Pancreas (tissue), 10 donors: ENCODE results near the gene TOR4A. TPM values are rescaled to one million over a fixed set of nuclear protein-coding genes. Genes with fewer than 3 reads are reported as not detected.

ENCODE experiments used
- ATAC-seq, 4 donors: fragments of 200-7000 bp; cut with Tn5 transposase; one replicate each; pipeline versions ENCODE4 v1.8.0 to v1.9.1; 2020; ENCODE audit warnings: mild to moderate bottlenecking in 4 of 4, moderate library complexity in 4 of 4
- DNase-seq, 6 donors: peaks; one replicate each; pipeline ENCODE4 v3.0.0-alpha.2; 2020
- FAIRE-seq: peaks from 2 replicates; lab custom pipeline; 2012; peaks lifted over from hg19 to GRCh38; lab: Jason Lieb, UNC
- H3K27ac ChIP-seq, 4 donors: fragments of 200-600 bp; sonication (generic); 1 replicate in 3 of 4; 2 replicates in 1 of 4; pipeline versions ENCODE4 v1.5.0 to v1.8.0; 2020
- H3K27me3 ChIP-seq, 4 donors: fragments of 200-600 bp; one replicate each; pipeline ENCODE4 v1.8.0; 2021
- H3K36me3 ChIP-seq, 3 donors: fragments of 200-600 bp; sonication (generic) in 1 of 3; one replicate each; pipeline versions ENCODE4 v1.5.0 to v1.8.0; 2020 to 2021
- H3K4me1 ChIP-seq, 3 donors: fragments of 200-600 bp; one replicate each; pipeline ENCODE4 v1.8.0; 2021
- H3K4me3 ChIP-seq, 4 donors: fragments of 200-600 bp; sonication (generic) in 2 of 4; one replicate each; pipeline versions ENCODE4 v1.5.0 to v1.8.0; 2020 to 2021
- H3K9me3 ChIP-seq, 4 donors: fragments of 200-600 bp; one replicate each; pipeline ENCODE4 v1.8.0; 2021
- CTCF ChIP-seq, 4 donors: fragments of 200-600 bp; sonication (generic) in 3 of 4; IDR thresholded peaks; one replicate each; pipeline versions ENCODE4 v1.5.0 to v1.8.0; 2021; ENCODE audit warnings: antibody characterized with exemption in 4 of 4
- WGBS, 2 donors: extraction: QIAGEN DNeasy Blood & Tissue Kit; methylation state at CpG; one replicate each; pipeline ENCODE4 v1.1.7; 2013; 5-methylcytosine and 5-hydroxymethylcytosine counted together
- intact Hi-C, 3 donors: fragments of 100-400 bp; cut with DNase I; formaldehyde crosslinking; loops; one replicate each; pipeline versions ENCODE4 v1.11.1 to v1.14.2; 2022
- polyA plus RNA-seq, 2 donors: library from polyadenylated mRNA; stranded (reverse); fragments of 200-250 nt; gene quantifications; one replicate each; pipeline ENCODE4 v1.2.3, GENCODE V29; 2013
- total RNA-seq, 6 donors: library from RNA; stranded (reverse); fragmentation: NEBNext Ultra II Directional in 4 of 6; extraction: Animal tissue kit (Norgen Biotek cat#: 25700) in 4 of 6; gene quantifications; one replicate each; pipeline versions ENCODE4 v1.2.1 to v1.2.4, GENCODE V29; 2021 to 2023
- donor health status: healthy with polysubstance abuse.
- donor health status: DM: no; HTN: no; CAD: no; lungs with moderate emphysema.
- donor health status: DM: no; HTN: no; CAD: no.
- donor health status: control.
- donor health status: control.
- donor health status: Bipolar disorder and iron deficiency.
- donor health status: DM: yes; HTN: yes; CAD: no.
- donor health status: DM: no; HTN: no; CAD: no.
- donor health status: DM: no; HTN: no; CAD: no.
- donor health status: DM: yes; HTN: yes; CAD: no.

TOR4A gene
- total and polyA plus RNA-seq, 8 donors, result 1.4 to 6.8 (median 4.2) TPM

GRCh38 chr9:137307255-137308056, 29.9 kb downstream of the TOR4A start:
- Histone ChIP-seq H3K4me3 (peak overlapping the region; percentile 3 to 62 (median 56)), H3K4me1 (peaks cover 61 to 67% (median 67%) of the 10 kb centered on the region in 3 donors), H3K9me3 (no peaks in the 10 kb centered on the region), H3K27ac (peak overlapping the region; percentile 91 to 95 (median 94)), H3K36me3 (no peaks in the 10 kb centered on the region), H3K27me3 (no peaks in the 10 kb centered on the region)
- ATAC-seq (peak in 3 of 4 donors; percentile 6 to 14 (median 6)), DNase-seq (peak; percentile 79 to 94 (median 84)), FAIRE-seq (no peak)
- no peak for TF ChIP-seq CTCF (IDR thresholded peaks at IDR 0.05)
- 14 to 17% methylated on average over 24 to 30 of the region's 30 CpGs for WGBS, 2 donors
- intact Hi-C loops, result no loop called here

- Histone ChIP-seq H3K4me3 (peak overlapping the region in 2 of 4 donors; percentile 57 to 62), H3K4me1 (peaks cover 62 to 65% (median 63%) of the 10 kb centered on the region in 3 donors), H3K9me3 (no peaks in the 10 kb centered on the region), H3K27ac (peak overlapping the region in 3 of 4 donors; percentile 91 to 95 (median 94)), H3K36me3 (no peaks in the 10 kb centered on the region), H3K27me3 (no peaks in the 10 kb centered on the region)
- DNase-seq, result peak in 5 of 6 donors; percentile 26 to 66 (median 55)
- intact Hi-C loops, result no loop called here
- no peak for TF ChIP-seq CTCF (IDR thresholded peaks at IDR 0.05)
- 76 to 80% methylated on average over 19 to 20 of the region's 20 CpGs for WGBS, 2 donors
- no peak for ATAC-seq
- FAIRE-seq, result no peak
Measured at GRCh38 chr9:137308057-137308619, 30.6 kb downstream of the TOR4A start.

GRCh38 chr9:137309368-137310188, 32.1 kb downstream of the TOR4A start:
- Histone ChIP-seq H3K4me3 (no peak overlapping the region), H3K27ac (peak overlapping the region; percentile 91 to 99 (median 96)), H3K36me3 (no peaks in the 10 kb centered on the region), H3K27me3 (no peaks in the 10 kb centered on the region), H3K9me3 (no peaks in the 10 kb centered on the region), H3K4me1 (peaks cover 49 to 56% (median 55%) of the 10 kb centered on the region in 3 donors)
- no peak for TF ChIP-seq CTCF (IDR thresholded peaks at IDR 0.05)
- intact Hi-C loops, result no loop called here
- peak in 5 of 6 donors; percentile 42 to 72 (median 55) for DNase-seq
- 70 to 71% methylated on average over 15 of the region's 15 CpGs for WGBS, 2 donors
- no peak for FAIRE-seq
- no peak for ATAC-seq

GRCh38 chr9:137310189-137311052, 32.9 kb downstream of the TOR4A start:
- 45 to 49% methylated on average over 18 to 20 of the region's 20 CpGs for WGBS, 2 donors
- Histone ChIP-seq H3K4me1 (peaks cover 49 to 58% (median 56%) of the 10 kb centered on the region in 3 donors), H3K27ac (peak overlapping the region; percentile 91 to 99 (median 96)), H3K27me3 (no peaks in the 10 kb centered on the region), H3K9me3 (no peaks in the 10 kb centered on the region), H3K36me3 (no peaks in the 10 kb centered on the region), H3K4me3 (no peak overlapping the region)
- FAIRE-seq (no peak), DNase-seq (peak; percentile 82 to 90 (median 88)), ATAC-seq (peak; percentile 23 to 64 (median 45))
- intact Hi-C loops, result no loop called here
- TF ChIP-seq CTCF (IDR thresholded peaks at IDR 0.05), result no peak
